WTC11 (cell line): ENCODE results near the gene GSK3B. TPM values are rescaled to one million over a fixed set of nuclear protein-coding genes. Genes with fewer than 3 reads are reported as not detected.

Experiments
- ATAC-seq: fragments of 200-7000 bp; cut with Tn5 transposase; 2 replicates; pipeline ENCODE4 v1.10.0; 2021; ENCODE audit warnings: mild to moderate bottlenecking, moderate library complexity
- CTCF ChIA-PET: fragments of 300-600 bp; sonication (Branson Sonifier 250); formaldehyde crosslinking; loops from one replicate; lab custom pipeline; 2021; ENCODE audit warnings: antibody characterized with exemption; lab: Charles Lee
- POLR2A ChIA-PET: fragments of 350-600 bp; sonication (Branson Sonifier 250); formaldehyde crosslinking; loops from one replicate; lab custom pipeline; 2021; ENCODE audit warnings: antibody characterized with exemption; lab: Charles Lee
- DNase-seq: peaks from one replicate; pipeline ENCODE4 v3.0.0; 2021; ENCODE audit warnings: low spot score
- H3K27ac Mint-ChIP-seq: 2 replicates; pipeline ENCODE4 v1.8.0; 2021; ENCODE audit warnings: mixed read lengths
- H3K27me3 Mint-ChIP-seq: 2 replicates; pipeline ENCODE4 v1.8.0; 2021; ENCODE audit warnings: low read depth, mild to moderate bottlenecking, moderate library complexity, mixed read lengths
- H3K36me3 Mint-ChIP-seq: 2 replicates; pipeline ENCODE4 v1.8.0; 2021; ENCODE audit warnings: mixed read lengths
- H3K4me1 Mint-ChIP-seq: 2 replicates; pipeline ENCODE4 v1.8.0; 2022; ENCODE audit warnings: mixed read lengths
- H3K4me3 Mint-ChIP-seq: 2 replicates; pipeline ENCODE4 v1.8.0; 2021; ENCODE audit warnings: mild to moderate bottlenecking, moderate library complexity, mixed read lengths
- H3K9me3 Mint-ChIP-seq: 2 replicates; pipeline ENCODE4 v1.8.0; 2021; ENCODE audit warnings: mixed read lengths
- EMX1 ChIP-seq: fragments of 250-450 bp; sonication (Bioruptor Pico); IDR thresholded peaks from 2 replicates; pipeline ENCODE4 v1.8.0; 2021; ENCODE audit warnings: mild to moderate bottlenecking
- FOXP1 ChIP-seq: sonication (generic); formaldehyde crosslinking; IDR thresholded peaks from 2 replicates; pipeline ENCODE4 v1.8.0; 2022; ENCODE audit warnings: missing genetic modification reagents, mild to moderate bottlenecking, moderate library complexity, borderline replicate concordance
- GABPB1 ChIP-seq: sonication (generic); formaldehyde crosslinking; IDR thresholded peaks from 2 replicates; pipeline ENCODE4 v1.8.1; 2023; ENCODE audit warnings: mild to moderate bottlenecking, missing genetic modification reagents
- GRHL2 ChIP-seq: fragments of 250-450 bp; sonication (Bioruptor Pico); IDR thresholded peaks from 2 replicates; pipeline ENCODE4 v1.8.0; 2022; ENCODE audit warnings: mild to moderate bottlenecking, moderate library complexity; ENCODE audit not compliant: insufficient replicate concordance, severe bottlenecking
- HMGA2 ChIP-seq: fragments of 250-450 bp; sonication (Bioruptor Pico); IDR thresholded peaks from 2 replicates; pipeline ENCODE4 v1.4.0; 2021; ENCODE audit warnings: mild to moderate bottlenecking, moderate library complexity
- IRF2 ChIP-seq: sonication (generic); formaldehyde crosslinking; IDR thresholded peaks from 2 replicates; pipeline ENCODE4 v1.8.0; 2022; ENCODE audit warnings: low read depth, missing genetic modification reagents, borderline replicate concordance
- ZNF396 ChIP-seq: fragments of 250-450 bp; sonication (Bioruptor Pico); IDR thresholded peaks from 2 replicates; pipeline ENCODE4 v1.8.0; 2021; ENCODE audit warnings: mild to moderate bottlenecking, moderate library complexity, borderline replicate concordance
- ZNF671 ChIP-seq: fragments of 250-450 bp; sonication (Bioruptor Pico); IDR thresholded peaks from 2 replicates; pipeline ENCODE4 v1.8.0; 2021; ENCODE audit warnings: mild to moderate bottlenecking
- total RNA-seq: library from RNA; stranded (reverse); gene quantifications from 3 replicates; pipeline ENCODE4 v1.2.3, GENCODE V29; 2021
- TF ChIP-seq, protein P1 (sequence below): fragments of 250-450 bp; sonication (Bioruptor Pico); IDR thresholded peaks from 2 replicates; pipeline ENCODE4 v1.9.0; 2021; ENCODE audit warnings: mild to moderate bottlenecking, borderline replicate concordance
- TF ChIP-seq, protein P2 (sequence below): sonication (generic); formaldehyde crosslinking; IDR thresholded peaks from 2 replicates; pipeline ENCODE4 v1.8.0; 2022; ENCODE audit warnings: mild to moderate bottlenecking, missing genetic modification reagents
- TF ChIP-seq, protein P3 (sequence below): sonication (generic); formaldehyde crosslinking; IDR thresholded peaks from 2 replicates; pipeline ENCODE4 v1.8.0; 2022; ENCODE audit warnings: mild to moderate bottlenecking, missing genetic modification reagents
- TF ChIP-seq, protein P4 (sequence below): sonication (generic); formaldehyde crosslinking; IDR thresholded peaks from 2 replicates; pipeline ENCODE4 v1.8.0; 2022; ENCODE audit warnings: mild to moderate bottlenecking, missing genetic modification reagents
- TF ChIP-seq, protein P5 (sequence below): fragments of 250-450 bp; sonication (Bioruptor Pico); IDR thresholded peaks from 2 replicates; pipeline ENCODE4 v1.8.0; 2021; ENCODE audit warnings: mild to moderate bottlenecking
- TF ChIP-seq, protein P6 (sequence below): fragments of 250-450 bp; sonication (Bioruptor Pico); IDR thresholded peaks from 2 replicates; pipeline ENCODE4 v1.9.0; 2021; ENCODE audit warnings: moderate library complexity, mild to moderate bottlenecking, inconsistent platforms, borderline replicate concordance

GSK3B gene
- total RNA-seq, 1 experiment from 2014 or later, result 48.9 TPM

DNA sequence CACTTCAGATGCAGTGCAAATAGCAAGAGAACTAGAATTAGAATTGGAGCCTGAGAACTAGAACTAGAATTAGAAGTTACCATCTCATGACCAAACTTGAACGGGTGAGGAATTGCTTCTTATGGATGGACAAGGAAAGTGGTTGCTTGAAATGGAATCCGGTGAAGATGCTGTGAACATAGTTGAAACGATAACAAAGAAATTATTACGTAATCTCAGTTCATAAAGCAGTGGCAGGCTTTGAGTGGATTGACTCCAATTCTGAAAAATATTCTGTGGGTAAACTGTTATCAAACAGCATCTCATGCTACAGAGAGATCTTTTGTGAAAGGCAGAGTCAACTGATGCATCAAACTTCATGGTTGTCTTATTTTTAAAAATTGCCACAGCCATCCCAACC lies 48.0 kb upstream of the GSK3B start (continued):
- TF ChIP-seq, protein P1, sequence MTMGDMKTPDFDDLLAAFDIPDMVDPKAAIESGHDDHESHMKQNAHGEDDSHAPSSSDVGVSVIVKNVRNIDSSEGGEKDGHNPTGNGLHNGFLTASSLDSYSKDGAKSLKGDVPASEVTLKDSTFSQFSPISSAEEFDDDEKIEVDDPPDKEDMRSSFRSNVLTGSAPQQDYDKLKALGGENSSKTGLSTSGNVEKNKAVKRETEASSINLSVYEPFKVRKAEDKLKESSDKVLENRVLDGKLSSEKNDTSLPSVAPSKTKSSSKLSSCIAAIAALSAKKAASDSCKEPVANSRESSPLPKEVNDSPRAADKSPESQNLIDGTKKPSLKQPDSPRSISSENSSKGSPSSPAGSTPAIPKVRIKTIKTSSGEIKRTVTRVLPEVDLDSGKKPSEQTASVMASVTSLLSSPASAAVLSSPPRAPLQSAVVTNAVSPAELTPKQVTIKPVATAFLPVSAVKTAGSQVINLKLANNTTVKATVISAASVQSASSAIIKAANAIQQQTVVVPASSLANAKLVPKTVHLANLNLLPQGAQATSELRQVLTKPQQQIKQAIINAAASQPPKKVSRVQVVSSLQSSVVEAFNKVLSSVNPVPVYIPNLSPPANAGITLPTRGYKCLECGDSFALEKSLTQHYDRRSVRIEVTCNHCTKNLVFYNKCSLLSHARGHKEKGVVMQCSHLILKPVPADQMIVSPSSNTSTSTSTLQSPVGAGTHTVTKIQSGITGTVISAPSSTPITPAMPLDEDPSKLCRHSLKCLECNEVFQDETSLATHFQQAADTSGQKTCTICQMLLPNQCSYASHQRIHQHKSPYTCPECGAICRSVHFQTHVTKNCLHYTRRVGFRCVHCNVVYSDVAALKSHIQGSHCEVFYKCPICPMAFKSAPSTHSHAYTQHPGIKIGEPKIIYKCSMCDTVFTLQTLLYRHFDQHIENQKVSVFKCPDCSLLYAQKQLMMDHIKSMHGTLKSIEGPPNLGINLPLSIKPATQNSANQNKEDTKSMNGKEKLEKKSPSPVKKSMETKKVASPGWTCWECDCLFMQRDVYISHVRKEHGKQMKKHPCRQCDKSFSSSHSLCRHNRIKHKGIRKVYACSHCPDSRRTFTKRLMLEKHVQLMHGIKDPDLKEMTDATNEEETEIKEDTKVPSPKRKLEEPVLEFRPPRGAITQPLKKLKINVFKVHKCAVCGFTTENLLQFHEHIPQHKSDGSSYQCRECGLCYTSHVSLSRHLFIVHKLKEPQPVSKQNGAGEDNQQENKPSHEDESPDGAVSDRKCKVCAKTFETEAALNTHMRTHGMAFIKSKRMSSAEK, result no peak
- no peak for TF ChIP-seq FOXP1 (CRISPR knock-in tag)

DNA sequence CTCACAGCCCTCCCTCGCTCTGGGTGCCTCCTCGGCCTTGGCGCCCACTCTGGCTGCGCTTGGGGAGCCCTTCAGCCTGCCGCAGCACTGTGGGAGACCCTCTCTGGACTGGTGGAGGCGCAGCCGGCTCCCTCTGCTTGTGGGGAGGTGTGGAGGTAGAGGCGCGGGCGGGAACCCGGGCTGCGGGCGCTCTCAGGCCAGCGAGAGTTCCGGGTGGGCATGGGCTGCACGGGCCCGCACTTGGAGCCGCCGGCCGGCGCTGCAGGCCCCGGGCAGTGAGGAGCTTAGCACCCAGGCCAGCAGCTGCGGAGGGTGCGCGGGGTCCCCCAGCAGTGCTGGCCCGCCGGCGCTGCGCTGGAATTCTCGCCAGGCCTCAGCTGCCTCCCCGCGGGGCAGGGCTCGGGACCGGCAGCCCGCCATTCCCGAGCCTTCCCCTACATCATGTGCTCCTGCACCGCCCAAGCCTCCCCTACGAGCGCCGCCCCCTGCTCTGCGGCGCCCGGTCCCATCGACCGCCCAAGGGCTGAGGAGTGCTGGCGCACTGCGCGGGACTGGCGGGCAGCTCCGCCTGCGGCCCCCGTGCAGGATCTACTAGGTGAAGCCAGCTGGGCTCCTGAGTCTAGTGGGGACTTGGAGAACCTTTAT lies 46.0 kb upstream of the GSK3B start:
- peaks cover 5% of the 10 kb centered on the region for H3K4me1 Mint-ChIP-seq
- DNase-seq (no peak), ATAC-seq (no peak)
- ChIA-PET CTCF (no interaction called here), POLR2A (no interaction called here)
- H3K27ac Mint-ChIP-seq, result no peak overlapping the region
- no peaks in the 10 kb centered on the region for H3K36me3 Mint-ChIP-seq
- no peak overlapping the region for H3K4me3 Mint-ChIP-seq
- TF ChIP-seq HMGA2 (CRISPR knock-in tag) (no peak), ZNF671 (CRISPR knock-in tag) (no peak), IRF2 (CRISPR knock-in tag) (no peak), GABPB1 (CRISPR knock-in tag) (no peak)
- TF ChIP-seq, protein P2, sequence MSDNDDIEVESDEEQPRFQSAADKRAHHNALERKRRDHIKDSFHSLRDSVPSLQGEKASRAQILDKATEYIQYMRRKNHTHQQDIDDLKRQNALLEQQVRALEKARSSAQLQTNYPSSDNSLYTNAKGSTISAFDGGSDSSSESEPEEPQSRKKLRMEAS, result no peak
- TF ChIP-seq, protein P3, sequence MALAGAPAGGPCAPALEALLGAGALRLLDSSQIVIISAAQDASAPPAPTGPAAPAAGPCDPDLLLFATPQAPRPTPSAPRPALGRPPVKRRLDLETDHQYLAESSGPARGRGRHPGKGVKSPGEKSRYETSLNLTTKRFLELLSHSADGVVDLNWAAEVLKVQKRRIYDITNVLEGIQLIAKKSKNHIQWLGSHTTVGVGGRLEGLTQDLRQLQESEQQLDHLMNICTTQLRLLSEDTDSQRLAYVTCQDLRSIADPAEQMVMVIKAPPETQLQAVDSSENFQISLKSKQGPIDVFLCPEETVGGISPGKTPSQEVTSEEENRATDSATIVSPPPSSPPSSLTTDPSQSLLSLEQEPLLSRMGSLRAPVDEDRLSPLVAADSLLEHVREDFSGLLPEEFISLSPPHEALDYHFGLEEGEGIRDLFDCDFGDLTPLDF (CRISPR knock-in tag), result no peak
- no peaks in the 10 kb centered on the region for H3K27me3 Mint-ChIP-seq
- H3K9me3 Mint-ChIP-seq, result peaks cover 14% of the 10 kb centered on the region

DNA sequence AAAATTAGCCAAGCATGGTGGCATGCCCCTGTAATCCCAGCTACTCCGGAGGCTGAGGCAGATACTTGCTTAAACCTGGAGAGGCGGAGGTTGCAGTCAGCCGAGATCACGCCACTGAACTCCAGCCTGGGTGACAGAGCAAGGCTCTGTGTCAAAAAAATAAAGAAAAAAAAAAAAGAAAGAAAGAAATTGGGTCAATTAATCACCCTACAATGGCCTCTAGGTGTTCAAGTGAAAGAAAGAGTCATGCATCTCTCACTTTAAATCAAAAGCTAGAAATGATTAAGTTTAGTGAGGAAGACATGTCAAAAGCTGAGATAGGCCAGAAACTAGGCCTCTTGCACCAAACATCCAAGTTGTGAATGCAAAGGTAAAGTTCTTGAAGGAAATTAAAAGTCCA lies 44.9 kb upstream of the GSK3B start:
- Mint-ChIP-seq H3K4me1 (peaks cover 1% of the 10 kb centered on the region), H3K9me3 (peaks cover 14% of the 10 kb centered on the region), H3K27me3 (no peaks in the 10 kb centered on the region), H3K4me3 (no peak overlapping the region), H3K36me3 (no peaks in the 10 kb centered on the region), H3K27ac (no peak overlapping the region)
- CTCF ChIA-PET, result no interaction called here
- POLR2A ChIA-PET, result no interaction called here
- DNase-seq (no peak), ATAC-seq (no peak)
- TF ChIP-seq, protein P4, sequence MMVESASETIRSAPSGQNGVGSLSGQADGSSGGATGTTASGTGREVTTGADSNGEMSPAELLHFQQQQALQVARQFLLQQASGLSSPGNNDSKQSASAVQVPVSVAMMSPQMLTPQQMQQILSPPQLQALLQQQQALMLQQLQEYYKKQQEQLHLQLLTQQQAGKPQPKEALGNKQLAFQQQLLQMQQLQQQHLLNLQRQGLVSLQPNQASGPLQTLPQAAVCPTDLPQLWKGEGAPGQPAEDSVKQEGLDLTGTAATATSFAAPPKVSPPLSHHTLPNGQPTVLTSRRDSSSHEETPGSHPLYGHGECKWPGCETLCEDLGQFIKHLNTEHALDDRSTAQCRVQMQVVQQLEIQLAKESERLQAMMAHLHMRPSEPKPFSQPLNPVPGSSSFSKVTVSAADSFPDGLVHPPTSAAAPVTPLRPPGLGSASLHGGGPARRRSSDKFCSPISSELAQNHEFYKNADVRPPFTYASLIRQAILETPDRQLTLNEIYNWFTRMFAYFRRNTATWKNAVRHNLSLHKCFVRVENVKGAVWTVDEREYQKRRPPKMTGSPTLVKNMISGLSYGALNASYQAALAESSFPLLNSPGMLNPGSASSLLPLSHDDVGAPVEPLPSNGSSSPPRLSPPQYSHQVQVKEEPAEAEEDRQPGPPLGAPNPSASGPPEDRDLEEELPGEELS (CRISPR knock-in tag), result no peak
- no peak for TF ChIP-seq GRHL2
- TF ChIP-seq, protein P5, sequence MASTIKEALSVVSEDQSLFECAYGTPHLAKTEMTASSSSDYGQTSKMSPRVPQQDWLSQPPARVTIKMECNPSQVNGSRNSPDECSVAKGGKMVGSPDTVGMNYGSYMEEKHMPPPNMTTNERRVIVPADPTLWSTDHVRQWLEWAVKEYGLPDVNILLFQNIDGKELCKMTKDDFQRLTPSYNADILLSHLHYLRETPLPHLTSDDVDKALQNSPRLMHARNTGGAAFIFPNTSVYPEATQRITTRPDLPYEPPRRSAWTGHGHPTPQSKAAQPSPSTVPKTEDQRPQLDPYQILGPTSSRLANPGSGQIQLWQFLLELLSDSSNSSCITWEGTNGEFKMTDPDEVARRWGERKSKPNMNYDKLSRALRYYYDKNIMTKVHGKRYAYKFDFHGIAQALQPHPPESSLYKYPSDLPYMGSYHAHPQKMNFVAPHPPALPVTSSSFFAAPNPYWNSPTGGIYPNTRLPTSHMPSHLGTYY (CRISPR knock-in tag), result no peak
- TF ChIP-seq, protein P6, sequence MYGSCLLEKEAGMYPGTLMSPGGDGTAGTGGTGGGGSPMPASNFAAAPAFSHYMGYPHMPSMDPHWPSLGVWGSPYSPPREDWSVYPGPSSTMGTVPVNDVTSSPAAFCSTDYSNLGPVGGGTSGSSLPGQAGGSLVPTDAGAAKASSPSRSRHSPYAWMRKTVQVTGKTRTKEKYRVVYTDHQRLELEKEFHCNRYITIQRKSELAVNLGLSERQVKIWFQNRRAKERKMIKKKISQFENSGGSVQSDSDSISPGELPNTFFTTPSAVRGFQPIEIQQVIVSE (CRISPR knock-in tag), result no peak
- no peak for TF ChIP-seq EMX1 (CRISPR knock-in tag)
- TF ChIP-seq ZNF396, result no peak
